H9 (cell line): ENCODE results near the gene ARHGAP22. TPM values are rescaled to one million over a fixed set of nuclear protein-coding genes. Genes with fewer than 3 reads are reported as not detected.

Source experiments
- DNase-seq: peaks from one replicate; pipeline ENCODE4 v3.0.0-alpha.2; 2017
- H2AFZ ChIP-seq: one replicate; pipeline ENCODE4 v1.6.1; 2013; ENCODE audit warnings: mild to moderate bottlenecking, low read length, control low read depth, moderate library complexity
- H2AK5ac ChIP-seq: 2 replicates; pipeline ENCODE4 v1.6.1; 2013; ENCODE audit warnings: low read length, control low read depth, mixed read lengths; ENCODE audit not compliant: insufficient read length
- H2BK120ac ChIP-seq: one replicate; pipeline ENCODE4 v1.6.1; 2013; ENCODE audit warnings: low read depth, mild to moderate bottlenecking, low read length, control low read depth, inconsistent platforms; ENCODE audit not compliant: poor library complexity, severe bottlenecking
- H2BK12ac ChIP-seq: 2 replicates; pipeline ENCODE4 v1.6.1; 2013; ENCODE audit warnings: low read length, control low read depth, mixed read lengths, low read depth; ENCODE audit not compliant: insufficient read length
- H2BK15ac ChIP-seq: 2 replicates; pipeline ENCODE4 v1.6.1; 2013; ENCODE audit warnings: low read depth, low read length, control low read depth
- H2BK20ac ChIP-seq: one replicate; pipeline ENCODE4 v1.6.1; 2013; ENCODE audit warnings: low read depth, mild to moderate bottlenecking, low read length, control low read depth, inconsistent platforms; ENCODE audit not compliant: poor library complexity, severe bottlenecking
- H2BK5ac ChIP-seq: 2 replicates; pipeline ENCODE4 v1.6.1; 2013; ENCODE audit warnings: low read length, control low read depth, mixed read lengths; ENCODE audit not compliant: insufficient read length
- H3K14ac ChIP-seq: 2 replicates; pipeline ENCODE4 v1.6.1; 2013; ENCODE audit warnings: low read length, control low read depth; ENCODE audit not compliant: insufficient read depth
- H3K18ac ChIP-seq: 2 replicates; pipeline ENCODE4 v1.6.1; 2013; ENCODE audit warnings: low read depth, mild to moderate bottlenecking, mixed read lengths, low read length, control low read depth; ENCODE audit not compliant: insufficient read length
- H3K23ac ChIP-seq: 2 replicates; pipeline ENCODE4 v1.6.1; 2013; ENCODE audit warnings: low read length, control low read depth, mixed read lengths, low read depth; ENCODE audit not compliant: insufficient read length
- H3K23me2 ChIP-seq: 2 replicates; pipeline ENCODE4 v1.6.1; 2013; ENCODE audit warnings: low read depth, mild to moderate bottlenecking, mixed read lengths, low read length, control low read depth; ENCODE audit not compliant: insufficient read length, poor library complexity, severe bottlenecking
- H3K27ac ChIP-seq: 2 replicates; pipeline ENCODE4 v1.5.1; 2013; ENCODE audit warnings: low read length, control low read depth, mixed read lengths, low read depth; ENCODE audit not compliant: insufficient read length
- H3K27me3 ChIP-seq: 2 replicates; pipeline ENCODE4 v1.6.1; 2013; ENCODE audit warnings: low read length, control low read depth, inconsistent platforms; ENCODE audit not compliant: insufficient read depth
- H3K4ac ChIP-seq: 2 replicates; pipeline ENCODE4 v1.6.1; 2013; ENCODE audit warnings: low read depth, mild to moderate bottlenecking, control low read depth, inconsistent platforms, low read length, moderate library complexity
- H3K4me1 ChIP-seq: 2 replicates; pipeline ENCODE4 v1.6.1; 2013; ENCODE audit warnings: low read length, control low read depth, inconsistent platforms; ENCODE audit not compliant: insufficient read depth
- H3K4me2 ChIP-seq: 2 replicates; pipeline ENCODE4 v1.6.1; 2013; ENCODE audit warnings: low read length, control low read depth, mixed read lengths; ENCODE audit not compliant: insufficient read length, insufficient read depth
- H3K56ac ChIP-seq: 2 replicates; pipeline ENCODE4 v1.6.1; 2013; ENCODE audit warnings: low read depth, mild to moderate bottlenecking, mixed read lengths, low read length, control low read depth; ENCODE audit not compliant: insufficient read length
- H3K79me1 ChIP-seq: 2 replicates; pipeline ENCODE4 v1.6.1; 2013; ENCODE audit warnings: low read depth, mild to moderate bottlenecking, moderate library complexity, low read length, control low read depth, inconsistent platforms; ENCODE audit not compliant: insufficient read depth, poor library complexity, severe bottlenecking
- H3K79me2 ChIP-seq: 2 replicates; pipeline ENCODE4 v1.6.1; 2013; ENCODE audit warnings: low read length, control low read depth, inconsistent platforms; ENCODE audit not compliant: insufficient read depth
- H3K9ac ChIP-seq: 2 replicates; pipeline ENCODE4 v1.6.1; 2013; ENCODE audit warnings: low read length, control low read depth, mixed read lengths; ENCODE audit not compliant: insufficient read length; ENCODE audit errors: extremely low read depth
- H3K9me3 ChIP-seq: one replicate; pipeline ENCODE4 v1.6.1; 2013; ENCODE audit warnings: low read depth, low read length, inconsistent platforms; ENCODE audit not compliant: control insufficient read depth
- H3T11ph ChIP-seq: one replicate; pipeline ENCODE4 v1.6.1; 2013; ENCODE audit warnings: mild to moderate bottlenecking, low read length, control low read depth, inconsistent platforms
- H4K20me1 ChIP-seq: one replicate; pipeline ENCODE4 v1.6.1; 2013; ENCODE audit not compliant: control insufficient read depth, insufficient read length, insufficient read depth
- H4K5ac ChIP-seq: 2 replicates; pipeline ENCODE4 v1.6.1; 2013; ENCODE audit warnings: low read depth, mild to moderate bottlenecking, mixed read lengths, low read length, control low read depth; ENCODE audit not compliant: insufficient read length
- H4K8ac ChIP-seq: replicated peaks from 2 replicates; pipeline ENCODE4 v1.6.1; 2013; ENCODE audit warnings: low read length, control low read depth, mixed read lengths, low read depth; ENCODE audit not compliant: insufficient read length
- H4K91ac ChIP-seq: 2 replicates; pipeline ENCODE4 v1.6.1; 2013; ENCODE audit warnings: low read depth, mild to moderate bottlenecking, moderate library complexity, mixed read lengths, low read length, control low read depth; ENCODE audit not compliant: insufficient read length
- H3K27ac Mint-ChIP-seq, 3 experiments: 2 replicates in 2 of 3; 3 replicates in 1 of 3; pipeline ENCODE4 v1.8.0; 2020 to 2021; ENCODE audit warnings: mixed read lengths in 3 of 3, mild to moderate bottlenecking in 1 of 3, moderate library complexity in 1 of 3
- H3K27me3 Mint-ChIP-seq: 2 replicates; pipeline ENCODE4 v1.8.0; 2021; ENCODE audit warnings: low read depth, mild to moderate bottlenecking, moderate library complexity, mixed read lengths
- H3K36me3 Mint-ChIP-seq, 3 experiments: 2 replicates in 2 of 3; 3 replicates in 1 of 3; pipeline ENCODE4 v1.8.0; 2020 to 2021; ENCODE audit warnings: low read depth in 3 of 3, mixed read lengths in 3 of 3; ENCODE audit not compliant: insufficient read depth in 1 of 3
- H3K4me1 Mint-ChIP-seq, 2 experiments: 2 replicates each; pipeline ENCODE4 v1.8.0; 2020; ENCODE audit warnings: mixed read lengths in 2 of 2
- H3K4me3 Mint-ChIP-seq, 2 experiments: 2 replicates in 1 of 2; 3 replicates in 1 of 2; pipeline ENCODE4 v1.8.0; 2020 to 2021; ENCODE audit warnings: mild to moderate bottlenecking in 2 of 2, mixed read lengths in 2 of 2, moderate library complexity in 1 of 2
- H3K9me3 Mint-ChIP-seq, 2 experiments: 2 replicates in 1 of 2; 3 replicates in 1 of 2; pipeline ENCODE4 v1.8.0; 2020; ENCODE audit warnings: mild to moderate bottlenecking in 2 of 2, mixed read lengths in 2 of 2, moderate library complexity in 1 of 2
- CTCF ChIP-seq: fragments of 200-600 bp; sonication (generic); conservative IDR thresholded peaks from 3 replicates; pipeline ENCODE4 v1.8.0; 2021; ENCODE audit warnings: antibody characterized with exemption, mild to moderate bottlenecking
- WGBS: extraction: QIAGEN DNeasy Blood & Tissue Kit; methylation state at CpG from one replicate; pipeline ENCODE4 v1.1.7; 2013; ENCODE audit warnings: missing lambda C conversion rate, low lambda C conversion rate, mixed read lengths; ENCODE audit not compliant: insufficient read length; ENCODE audit errors: extremely low coverage; 5-methylcytosine and 5-hydroxymethylcytosine counted together
- total RNA-seq: library from RNA; stranded (reverse); gene quantifications from 2 replicates; pipeline ENCODE4 v1.2.1, GENCODE V29; 2021

Gene ARHGAP22
- total RNA-seq, 1 experiment from 2014 or later: 7.4 TPM

- Histone ChIP-seq H4K5ac (no peak overlapping the region), H3K4me2 (no peak overlapping the region), H3K56ac (no peak overlapping the region), H3K23me2 (no peaks in the 10 kb centered on the region), H3K9me3 (no peaks in the 10 kb centered on the region), H4K20me1 (no peaks in the 10 kb centered on the region), H2BK120ac (no peak overlapping the region), H2BK15ac (no peak overlapping the region), H2AK5ac (no peak overlapping the region), H3K79me1 (no peaks in the 10 kb centered on the region), H3K14ac (no peak overlapping the region), H2BK12ac (no peak overlapping the region), H3K23ac (no peak overlapping the region), H3K4ac (no peak overlapping the region), H2BK20ac (no peak overlapping the region), H3K27ac (no peak overlapping the region), H3K18ac (no peak overlapping the region), H3K9ac (no peak overlapping the region), H3K79me2 (no peaks in the 10 kb centered on the region), H2BK5ac (no peak overlapping the region), H3K4me1 (peaks cover 11% of the 10 kb centered on the region), H3T11ph (no peak overlapping the region), H4K8ac (no peak overlapping the region), H3K27me3 (no peaks in the 10 kb centered on the region; the same call in 1 of the 2 replicates), H4K91ac (peak overlapping the region; percentile 46), H2AFZ (no peak overlapping the region)
- Mint-ChIP-seq H3K27me3 (no peaks in the 10 kb centered on the region; the same call in 1 of the 2 replicates), H3K4me3 (no peak overlapping the region), H3K9me3 (peaks cover 0 to 4% of the 10 kb centered on the region in 2 experiments; a peak in 2 of 5 replicates), H3K4me1 (peaks cover 23 to 25% of the 10 kb centered on the region in 2 experiments), H3K36me3 (peaks cover 7 to 17% (median 9%) of the 10 kb centered on the region in 3 experiments; a peak in 5 of 7 replicates), H3K27ac (peak overlapping the region in 1 of 3 experiments; percentile 25; a peak in 1 of 7 replicates)
- TF ChIP-seq CTCF: peak; percentile 22; the same call in 1 of the 3 replicates
- WGBS: no CpG with 5 or more reads among the region's 8 CpGs
- peak; percentile 30 for DNase-seq
Measured at GRCh38 chr10:48470893-48471805, 133.7 kb downstream of the ARHGAP22 start.
